Activated CD4-positive, alpha-beta T cell treated with anti-CD3 and anti-CD28 coated beads, Interleukin-10, Interleukin-2, amounts not matched to agents 100 ng/mL and 50 ng/mL, durations not matched to agents 16 hours and 8 hours (primary cell): ENCODE results near the gene BRINP3.

ENCODE experiments used
- DNase-seq: peaks from one replicate; pipeline ENCODE4 v3.0.0-alpha.2; 2020

The BRINP3 gene

DNA sequence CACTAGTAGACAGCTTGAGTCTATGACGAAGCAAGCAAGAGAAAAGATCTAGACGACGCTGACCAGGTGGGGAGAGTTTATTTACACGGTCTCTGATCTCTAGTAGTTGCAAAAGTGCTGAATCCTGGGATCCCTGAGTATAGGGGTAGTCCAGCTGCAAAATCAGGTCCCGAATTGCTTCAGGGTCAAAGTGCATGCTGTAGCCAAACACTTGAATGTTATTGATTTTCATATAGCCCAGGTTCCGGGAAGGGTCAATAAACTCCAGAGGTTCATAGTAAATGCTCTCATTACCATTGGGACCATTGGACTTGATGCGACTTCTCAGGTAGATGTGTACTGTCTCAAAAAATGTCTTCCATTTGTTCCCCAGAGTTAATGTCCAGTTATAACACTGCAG is 379.6 kb downstream of the BRINP3 start:
- DNase-seq: no peak

DNA sequence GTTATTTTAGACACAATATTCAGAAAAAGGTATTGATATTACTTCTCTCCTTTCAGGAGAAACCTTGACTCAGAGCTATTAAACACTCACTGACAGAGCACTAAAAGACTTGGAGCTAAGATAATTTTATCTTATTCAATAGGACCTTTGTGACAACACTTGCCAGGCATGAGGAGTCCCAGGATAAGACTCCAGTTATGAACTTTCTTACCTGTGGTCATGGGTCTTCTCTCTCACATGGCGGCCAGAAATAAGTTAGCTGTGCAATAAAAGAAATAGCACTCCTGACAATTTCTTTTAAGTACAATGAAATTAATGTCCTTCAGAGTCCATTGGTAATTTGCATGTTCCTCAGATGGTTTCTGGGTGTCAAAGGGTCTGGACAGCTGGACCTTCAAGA is 382.1 kb downstream of the BRINP3 start:
- DNase-seq: no peak

DNA sequence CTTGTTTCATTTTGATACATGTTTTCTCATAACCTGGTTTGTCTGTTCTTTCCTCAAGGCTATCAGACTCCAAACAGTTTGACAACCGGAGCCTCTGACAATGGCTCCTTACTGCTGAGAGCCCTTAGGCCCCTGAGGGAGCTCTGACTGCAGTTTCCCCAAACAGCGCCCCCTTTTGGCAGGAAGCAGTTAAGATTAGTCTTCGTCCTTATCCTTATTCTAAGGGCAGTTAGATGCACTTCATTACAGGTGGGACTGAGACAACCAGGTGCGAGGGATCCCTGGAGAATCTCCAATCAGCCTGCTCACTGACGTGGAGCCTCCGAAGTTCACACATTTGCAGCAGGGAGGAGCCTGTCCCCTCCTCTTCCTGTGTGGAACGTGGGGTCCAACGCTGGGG is 393.1 kb downstream of the BRINP3 start:
- DNase-seq: no peak

DNA sequence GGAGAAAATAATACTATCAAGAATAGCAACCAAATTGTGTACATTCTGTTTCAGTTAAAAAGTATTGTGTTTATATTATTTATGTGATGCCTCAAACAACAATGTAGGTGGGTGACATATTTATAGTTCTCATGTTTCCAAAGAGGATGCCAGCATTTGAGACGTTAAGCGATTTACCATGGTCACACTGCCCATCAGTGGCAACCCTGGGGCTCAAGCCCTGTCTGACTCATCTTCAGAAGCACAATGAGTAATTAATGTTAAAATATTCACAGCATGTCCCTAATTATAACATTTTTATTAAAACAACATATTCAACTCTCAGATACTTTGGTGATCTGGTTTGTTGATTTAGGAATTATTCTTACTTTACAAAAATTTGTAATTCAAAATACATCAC is 409.4 kb downstream of the BRINP3 start:
- DNase-seq: no peak

DNA sequence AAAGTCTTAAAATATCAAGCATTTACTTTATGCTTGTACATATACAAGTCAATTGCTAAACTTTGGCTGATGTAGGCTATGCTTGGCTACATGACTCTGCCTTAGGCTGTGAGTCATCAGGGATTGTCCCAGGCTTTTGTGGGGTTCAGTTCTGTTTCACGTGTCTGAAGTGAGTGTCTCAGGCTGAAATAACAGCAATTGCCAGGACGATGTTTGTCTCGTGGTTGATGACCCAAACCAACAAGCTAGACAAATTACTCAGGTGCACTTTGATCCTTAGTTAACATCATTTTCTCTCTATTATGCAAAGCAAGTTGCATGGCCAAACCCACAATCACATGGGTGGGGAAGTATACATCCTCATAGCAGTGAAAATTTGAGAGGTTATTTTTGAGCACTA is 410.1 kb downstream of the BRINP3 start:
- peak; percentile 36 for DNase-seq

DNA sequence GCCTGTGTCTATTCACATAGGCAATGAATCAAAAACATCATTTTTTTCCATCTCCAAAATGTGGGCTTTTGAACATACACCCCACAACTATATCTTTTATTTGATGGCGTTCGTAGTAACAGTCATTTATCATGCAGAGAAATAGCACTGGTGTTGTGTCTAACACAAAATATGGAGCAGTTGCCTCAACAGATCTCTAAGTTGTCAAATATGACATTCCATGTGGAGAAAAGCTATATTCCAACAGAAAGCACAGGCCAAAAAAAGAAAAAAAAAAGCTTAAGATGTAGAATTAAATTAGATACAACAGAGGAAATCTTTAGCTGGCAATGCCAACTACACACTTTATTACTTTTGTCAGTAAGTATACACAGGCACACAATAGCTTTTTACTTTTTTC is 411.7 kb downstream of the BRINP3 start:
- DNase-seq: no peak

DNA sequence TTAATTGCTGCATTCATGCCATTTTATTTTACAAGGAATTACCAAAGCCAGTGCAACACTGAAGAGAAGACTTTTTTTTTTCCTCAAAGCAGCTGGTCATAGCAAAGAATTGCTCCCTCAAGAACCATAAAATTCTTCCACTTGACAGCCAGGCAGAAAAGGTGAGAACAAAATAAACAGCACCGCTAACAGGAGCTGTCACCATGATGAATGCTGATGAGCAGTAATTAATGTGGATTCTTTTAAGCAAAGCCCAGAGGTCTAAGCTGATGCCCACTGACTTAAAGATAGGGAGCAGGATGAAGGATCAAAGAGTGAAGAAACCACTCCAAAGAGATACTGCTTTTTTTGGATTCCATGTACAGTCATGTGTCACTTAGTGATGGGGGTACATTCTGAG is 428.4 kb downstream of the BRINP3 start:
- DNase-seq: no peak
